CD4-positive, alpha-beta T cell (primary cell): Measurements from ENCODE around the gene HSDL1. TPM values are rescaled to one million over a fixed set of nuclear protein-coding genes. Genes with fewer than 3 reads are reported as not detected.

ENCODE experiments used
- ATAC-seq: fragments of 200-7000 bp; cut with Tn5 transposase; one replicate; pipeline ENCODE4 v1.10.0; 2022; ENCODE audit warnings: mild to moderate bottlenecking; ENCODE audit not compliant: poor library complexity
- CTCF ChIA-PET: fragments of 350-600 bp; sonication (Branson Sonifier 250); formaldehyde crosslinking; loops from one replicate; lab custom pipeline; 2021; ENCODE audit warnings: antibody characterized with exemption, inconsistent platforms; lab: Charles Lee
- POLR2A ChIA-PET: fragments of 350-600 bp; sonication (Branson Sonifier 250); formaldehyde crosslinking; loops from one replicate; lab custom pipeline; 2021; ENCODE audit warnings: antibody characterized with exemption, inconsistent platforms; lab: Charles Lee
- DNase-seq, 14 experiments: peaks; one replicate each; pipeline ENCODE4 v3.0.0-alpha.2; 2013 to 2020; ENCODE audit warnings: mixed read lengths in 2 of 14
- H3K27ac ChIP-seq, 2 donors: one replicate each; pipeline versions ENCODE4 v1.5.1 to v1.7.0; 2013; ENCODE audit warnings: low read length in 2 of 2, low read depth in 1 of 2, mild to moderate bottlenecking in 1 of 2
- H3K27me3 ChIP-seq, 2 experiments: 1 replicate in 1 of 2; 2 replicates in 1 of 2; pipeline versions ENCODE4 v1.6.1 to v1.7.0; 2013; ENCODE audit warnings: low read length in 2 of 2, control low read depth in 1 of 2, mild to moderate bottlenecking in 1 of 2, moderate library complexity in 1 of 2; ENCODE audit not compliant: insufficient read depth in 2 of 2, control insufficient read depth in 1 of 2
- H3K36me3 ChIP-seq: one replicate; pipeline ENCODE4 v1.6.1; 2013; ENCODE audit warnings: low read length, control low read depth; ENCODE audit not compliant: insufficient read depth
- H3K4me1 ChIP-seq: one replicate; pipeline ENCODE4 v1.6.1; 2013; ENCODE audit warnings: low read length, control low read depth; ENCODE audit not compliant: insufficient read depth
- H3K4me3 ChIP-seq: one replicate; pipeline ENCODE4 v1.5.1; 2013; ENCODE audit warnings: mild to moderate bottlenecking, low read length, moderate library complexity
- H3K9me3 ChIP-seq, 2 experiments: 1 replicate in 1 of 2; 2 replicates in 1 of 2; pipeline versions ENCODE4 v1.6.1 to v1.7.0; 2013; ENCODE audit warnings: low read length in 2 of 2, mild to moderate bottlenecking in 2 of 2, control low read depth in 1 of 2, moderate library complexity in 1 of 2; ENCODE audit not compliant: control insufficient read depth in 1 of 2, insufficient read depth in 1 of 2
- H3K27ac Mint-ChIP-seq: one replicate; pipeline ENCODE4 v1.8.0; 2020; ENCODE audit warnings: mixed read lengths
- H3K27me3 Mint-ChIP-seq: one replicate; pipeline ENCODE4 v1.8.0; 2021; ENCODE audit warnings: mixed read lengths
- H3K36me3 Mint-ChIP-seq: one replicate; pipeline ENCODE4 v1.8.0; 2021; ENCODE audit warnings: low read depth, mixed read lengths
- H3K4me1 Mint-ChIP-seq: one replicate; pipeline ENCODE4 v1.8.0; 2021; ENCODE audit warnings: low read depth, mixed read lengths
- H3K4me3 Mint-ChIP-seq: one replicate; pipeline ENCODE4 v1.8.0; 2020; ENCODE audit warnings: mild to moderate bottlenecking, mixed read lengths
- H3K9me3 Mint-ChIP-seq: one replicate; pipeline ENCODE4 v1.8.0; 2020; ENCODE audit warnings: mixed read lengths
- CTCF ChIP-seq: fragments of 200-600 bp; IDR thresholded peaks from one replicate; pipeline ENCODE4 v1.8.0; 2022; ENCODE audit warnings: antibody characterized with exemption, mild to moderate bottlenecking
- intact Hi-C, 2 experiments: fragments of 100-400 bp; cut with DNase I in 1 of 2; cut with micrococcal nuclease in 1 of 2; formaldehyde crosslinking; loops; one replicate each; pipeline versions ENCODE4 v1.15.1 to v1.9.0; 2023 to 2025; cut with DNase I, micrococcal nuclease
- total RNA-seq, 174 experiments: library from RNA in 2 of 174; stranded (reverse) in 2 of 174; gene quantifications; one replicate each; pipeline ENCODE4 v1.2.3 and lab custom pipeline; 2021 to 2026

HSDL1 gene
- total RNA-seq, 2 experiments from 2014 or later: 9.4 to 12.1 TPM

DNA sequence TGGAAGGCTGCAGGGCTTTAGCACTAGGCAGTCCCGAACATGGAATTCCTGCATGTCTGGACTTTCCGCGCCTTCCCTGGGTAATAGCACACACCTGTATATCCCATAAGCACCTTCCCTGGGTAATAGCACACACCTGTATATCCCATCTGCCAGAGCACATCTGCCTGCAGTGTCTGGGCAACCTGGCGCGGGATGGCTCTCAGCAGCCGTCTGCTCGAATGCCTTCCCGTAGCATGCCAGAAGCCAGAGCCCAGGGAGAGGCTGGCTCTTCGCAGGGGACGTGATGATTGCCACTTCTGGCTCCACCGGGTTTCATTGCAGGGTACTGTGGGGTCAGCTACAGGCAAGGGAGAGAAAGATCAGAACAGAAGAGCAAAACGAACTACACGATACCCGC lies 49.5 kb downstream of the HSDL1 start:
- CTCF ChIA-PET: interaction anchor here (0.7 to 1.2 kb wide), 2 partner anchors 11 to 91 kb away, joined by 3 to 4 read pairs; partner anchors contain the start of gene TAF1C
- no peaks in the 10 kb centered on the region for H3K4me1 ChIP-seq
- POLR2A ChIA-PET: no interaction called here
- no peak overlapping the region for H3K27ac ChIP-seq
- DNase-seq: no peak
- Mint-ChIP-seq H3K4me1 (peaks cover 15% of the 10 kb centered on the region), H3K27ac (no peak overlapping the region), H3K9me3 (no peaks in the 10 kb centered on the region), H3K36me3 (peaks cover 97% of the 10 kb centered on the region), H3K4me3 (no peak overlapping the region), H3K27me3 (no peaks in the 10 kb centered on the region)
- no peaks in the 10 kb centered on the region for H3K27me3 ChIP-seq
- peaks cover 85% of the 10 kb centered on the region for H3K36me3 ChIP-seq
- no peak for TF ChIP-seq CTCF
- H3K9me3 ChIP-seq: no peaks in the 10 kb centered on the region
- intact Hi-C loops: no loop called here
- H3K4me3 ChIP-seq: no peak overlapping the region
- ATAC-seq: no peak

GRCh38 chr16:84093879-84094270 lies 51.1 kb downstream of the HSDL1 start:
- peaks cover 19% of the 10 kb centered on the region for H3K4me1 Mint-ChIP-seq
- Histone ChIP-seq H3K27ac (no peak overlapping the region), H3K27me3 (no peaks in the 10 kb centered on the region), H3K4me1 (peaks cover 6% of the 10 kb centered on the region), H3K9me3 (no peaks in the 10 kb centered on the region), H3K36me3 (peaks cover 90% of the 10 kb centered on the region), H3K4me3 (no peak overlapping the region)
- no peak overlapping the region for H3K4me3 Mint-ChIP-seq
- intact Hi-C loops: no loop called here
- H3K9me3 Mint-ChIP-seq: no peaks in the 10 kb centered on the region
- H3K36me3 Mint-ChIP-seq: peaks cover 100% of the 10 kb centered on the region
- ATAC-seq (no peak), DNase-seq (no peak)
- no peak for TF ChIP-seq CTCF
- CTCF ChIA-PET: no interaction called here
- no peak overlapping the region for H3K27ac Mint-ChIP-seq
- no peaks in the 10 kb centered on the region for H3K27me3 Mint-ChIP-seq
- POLR2A ChIA-PET: no interaction called here

DNA sequence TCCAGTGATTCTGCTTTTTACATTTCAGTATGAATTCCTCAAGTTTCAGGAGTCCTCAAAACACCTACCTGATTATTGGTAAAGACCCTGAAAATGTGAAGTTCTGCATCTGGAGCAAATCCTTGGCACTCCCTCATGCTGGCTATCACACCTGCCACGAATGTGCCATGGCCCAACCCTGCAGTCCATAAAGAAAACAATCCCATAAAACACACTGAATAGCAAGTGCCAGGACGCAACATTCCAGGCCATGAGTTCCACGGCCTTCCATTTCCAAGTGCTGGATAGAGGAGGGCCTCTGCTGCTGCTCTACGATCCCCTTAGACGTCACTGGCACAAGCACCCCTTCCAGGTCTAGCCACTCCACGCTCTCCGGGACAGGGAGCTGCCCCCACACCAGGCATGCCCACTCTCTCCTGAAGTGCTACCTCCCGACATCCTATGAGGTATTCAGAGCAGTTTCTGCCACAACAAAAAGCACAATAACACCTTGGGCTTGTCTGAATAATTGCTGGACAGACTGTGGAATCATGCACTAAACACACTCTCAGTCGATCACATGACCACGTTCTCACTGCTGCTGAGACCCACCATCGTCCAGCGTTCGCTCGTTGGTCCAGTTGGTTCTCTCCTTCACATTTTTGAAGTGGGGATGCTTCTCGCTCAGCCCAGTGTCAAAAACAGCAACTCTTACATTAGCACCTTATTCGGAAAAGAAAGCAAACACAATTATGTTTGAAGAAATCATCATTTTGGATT lies 51.7 kb downstream of the HSDL1 start:
- Mint-ChIP-seq H3K27ac (no peak overlapping the region), H3K9me3 (no peaks in the 10 kb centered on the region), H3K4me1 (peaks cover 22% of the 10 kb centered on the region), H3K36me3 (peaks cover 100% of the 10 kb centered on the region), H3K4me3 (no peak overlapping the region), H3K27me3 (no peaks in the 10 kb centered on the region)
- TF ChIP-seq CTCF: no peak
- CTCF ChIA-PET: interaction anchor here (1.3 to 1.6 kb wide), 2 partner anchors 12 to 94 kb away, joined by 4 read pairs; partner anchors contain the start of gene TAF1C
- peaks cover 91% of the 10 kb centered on the region for H3K36me3 ChIP-seq
- H3K4me3 ChIP-seq: no peak overlapping the region
- peaks cover 12% of the 10 kb centered on the region for H3K4me1 ChIP-seq
- ATAC-seq (no peak), DNase-seq (no peak)
- intact Hi-C loops: no loop called here
- no peak overlapping the region for H3K27ac ChIP-seq
- H3K9me3 ChIP-seq: no peaks in the 10 kb centered on the region
- no peaks in the 10 kb centered on the region for H3K27me3 ChIP-seq
- POLR2A ChIA-PET: no interaction called here
